Measurements from ENCODE around the gene CCDC12.

CCDC12 gene

DNA sequence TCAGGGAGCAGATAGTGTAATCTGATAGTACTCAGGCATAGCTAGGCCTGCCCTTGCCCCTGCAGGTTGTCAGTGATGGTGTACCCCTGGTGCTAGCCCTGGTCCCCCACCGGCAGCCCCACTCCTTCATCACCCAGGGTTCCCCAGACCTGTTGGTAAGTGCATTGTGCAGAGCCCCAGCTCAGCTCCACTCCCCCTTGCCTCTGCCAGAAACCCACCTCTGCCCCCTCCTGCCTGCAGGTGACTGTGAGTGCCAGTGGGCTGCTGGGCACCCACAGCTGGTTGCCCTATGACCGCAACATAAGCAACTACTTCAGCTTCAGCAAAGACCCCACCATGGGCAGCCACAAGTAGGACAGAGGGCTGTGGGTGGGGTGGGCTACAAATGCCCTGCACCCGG, 30.5 kb upstream of the CCDC12 start:
- DNase-seq = no peak

DNA sequence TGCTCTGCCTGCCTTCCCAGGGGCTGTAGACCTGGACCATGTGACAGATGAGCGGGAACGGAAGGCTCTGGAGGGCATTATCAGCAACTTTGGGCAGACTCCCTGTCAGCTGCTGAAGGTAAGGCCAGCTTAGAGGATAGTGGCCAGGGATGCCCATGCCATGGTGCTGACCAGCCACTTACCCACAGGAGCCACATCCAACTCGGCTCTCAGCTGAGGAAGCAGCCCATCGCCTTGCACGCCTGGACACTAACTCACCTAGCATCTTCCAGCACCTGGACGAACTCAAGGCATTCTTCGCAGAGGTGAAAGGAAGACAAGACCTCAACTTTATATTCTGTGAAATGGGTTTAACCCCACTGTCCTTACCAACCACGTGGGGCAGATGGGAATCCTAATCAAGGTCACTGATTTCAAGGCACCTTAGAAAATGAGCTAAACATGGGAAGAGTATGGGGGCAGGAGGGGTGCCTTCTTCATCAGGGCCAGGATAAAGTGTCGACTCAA, 29.7 kb upstream of the CCDC12 start:
- no peak for DNase-seq

DNA sequence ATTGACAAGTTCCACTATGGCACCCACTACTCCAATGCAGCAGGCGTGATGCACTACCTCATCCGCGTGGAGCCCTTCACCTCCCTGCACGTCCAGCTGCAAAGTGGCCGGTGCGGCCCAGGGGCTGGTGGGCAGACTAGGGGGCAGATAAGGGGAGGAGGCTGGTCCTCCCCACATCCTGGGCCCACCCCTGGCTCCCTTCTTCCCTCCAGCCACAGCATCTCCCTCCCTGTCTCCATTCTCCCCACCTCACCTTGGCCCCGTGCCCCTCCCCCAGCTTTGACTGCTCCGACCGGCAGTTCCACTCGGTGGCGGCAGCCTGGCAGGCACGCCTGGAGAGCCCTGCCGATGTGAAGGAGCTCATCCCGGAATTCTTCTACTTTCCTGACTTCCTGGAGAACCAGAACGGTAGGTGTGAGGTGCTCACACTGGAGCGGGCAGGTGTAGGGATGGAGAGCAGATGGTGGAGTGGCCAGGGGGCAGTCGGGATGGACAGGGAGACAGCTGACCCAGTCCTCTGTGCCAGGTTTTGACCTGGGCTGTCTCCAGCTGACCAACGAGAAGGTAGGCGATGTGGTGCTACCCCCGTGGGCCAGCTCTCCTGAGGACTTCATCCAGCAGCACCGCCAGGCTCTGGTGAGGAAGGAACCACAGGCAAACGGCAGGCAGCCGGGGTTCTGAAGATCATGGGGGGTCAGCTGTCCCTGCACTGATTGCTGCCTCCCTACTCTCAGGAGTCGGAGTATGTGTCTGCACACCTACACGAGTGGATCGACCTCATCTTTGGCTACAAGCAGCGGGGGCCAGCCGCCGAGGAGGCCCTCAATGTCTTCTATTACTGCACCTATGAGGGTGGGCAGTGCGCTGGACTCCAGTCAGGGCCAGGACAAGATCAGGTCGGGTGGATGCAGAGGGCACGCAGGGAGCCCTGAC, 28.9 kb upstream of the CCDC12 start:
- DNase-seq = no peak

GRCh38 chr3:47004369-47005211, 28.0 kb upstream of the CCDC12 start:
- no peak for DNase-seq

DNA sequence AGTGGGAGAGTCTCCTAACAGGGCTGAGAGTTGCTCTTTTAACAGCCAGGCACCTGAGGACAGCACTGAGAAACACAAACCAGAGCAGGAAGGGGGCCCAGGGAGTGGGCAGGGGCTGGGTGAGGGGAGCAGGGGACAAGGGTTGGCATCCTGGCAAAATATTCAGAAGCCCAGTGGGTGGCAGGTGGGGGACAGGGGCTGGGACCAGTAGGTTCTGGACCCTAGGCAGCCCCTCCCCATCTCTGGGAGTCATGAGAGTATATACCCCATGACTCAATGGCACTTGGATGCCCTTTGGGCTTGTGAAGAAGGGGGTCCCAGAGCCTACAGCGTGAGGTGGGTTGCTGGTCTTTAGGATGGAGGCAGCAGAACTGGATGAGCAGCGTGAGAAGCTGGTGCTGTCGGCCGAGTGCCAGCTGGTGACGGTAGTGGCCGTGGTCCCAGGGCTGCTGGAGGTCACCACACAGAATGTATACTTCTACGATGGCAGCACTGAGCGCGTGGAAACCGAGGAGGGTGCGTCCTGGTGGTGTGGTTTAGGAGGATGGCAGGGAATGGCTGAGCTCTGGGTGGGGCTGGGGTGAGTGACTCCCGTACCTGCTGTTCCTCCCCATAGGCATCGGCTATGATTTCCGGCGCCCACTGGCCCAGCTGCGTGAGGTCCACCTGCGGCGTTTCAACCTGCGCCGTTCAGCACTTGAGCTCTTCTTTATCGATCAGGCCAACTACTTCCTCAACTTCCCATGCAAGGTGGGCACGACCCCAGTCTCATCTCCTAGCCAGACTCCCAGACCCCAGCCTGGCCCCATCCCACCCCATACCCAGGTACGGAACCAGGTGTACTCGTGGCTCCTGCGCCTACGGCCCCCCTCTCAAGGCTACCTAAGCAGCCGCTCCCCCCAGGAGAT, 27.2 kb upstream of the CCDC12 start:
- no peak for DNase-seq

DNA sequence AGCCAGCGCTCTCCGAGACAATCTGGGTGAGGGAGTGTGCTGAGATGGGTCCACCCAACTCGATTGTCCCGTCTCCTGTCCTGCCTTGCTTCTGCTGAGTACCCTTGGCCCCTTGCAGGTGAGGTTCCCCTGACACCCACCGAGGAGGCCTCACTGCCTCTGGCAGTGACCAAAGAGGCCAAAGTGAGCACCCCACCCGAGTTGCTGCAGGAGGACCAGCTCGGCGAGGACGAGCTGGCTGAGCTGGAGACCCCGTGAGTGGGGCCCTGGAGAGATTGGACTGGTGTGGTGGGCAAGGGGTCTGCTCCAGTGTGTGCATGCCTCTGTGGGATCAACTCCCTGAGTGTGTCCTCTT, 26.5 kb upstream of the CCDC12 start:
- DNase-seq = no peak

DNA sequence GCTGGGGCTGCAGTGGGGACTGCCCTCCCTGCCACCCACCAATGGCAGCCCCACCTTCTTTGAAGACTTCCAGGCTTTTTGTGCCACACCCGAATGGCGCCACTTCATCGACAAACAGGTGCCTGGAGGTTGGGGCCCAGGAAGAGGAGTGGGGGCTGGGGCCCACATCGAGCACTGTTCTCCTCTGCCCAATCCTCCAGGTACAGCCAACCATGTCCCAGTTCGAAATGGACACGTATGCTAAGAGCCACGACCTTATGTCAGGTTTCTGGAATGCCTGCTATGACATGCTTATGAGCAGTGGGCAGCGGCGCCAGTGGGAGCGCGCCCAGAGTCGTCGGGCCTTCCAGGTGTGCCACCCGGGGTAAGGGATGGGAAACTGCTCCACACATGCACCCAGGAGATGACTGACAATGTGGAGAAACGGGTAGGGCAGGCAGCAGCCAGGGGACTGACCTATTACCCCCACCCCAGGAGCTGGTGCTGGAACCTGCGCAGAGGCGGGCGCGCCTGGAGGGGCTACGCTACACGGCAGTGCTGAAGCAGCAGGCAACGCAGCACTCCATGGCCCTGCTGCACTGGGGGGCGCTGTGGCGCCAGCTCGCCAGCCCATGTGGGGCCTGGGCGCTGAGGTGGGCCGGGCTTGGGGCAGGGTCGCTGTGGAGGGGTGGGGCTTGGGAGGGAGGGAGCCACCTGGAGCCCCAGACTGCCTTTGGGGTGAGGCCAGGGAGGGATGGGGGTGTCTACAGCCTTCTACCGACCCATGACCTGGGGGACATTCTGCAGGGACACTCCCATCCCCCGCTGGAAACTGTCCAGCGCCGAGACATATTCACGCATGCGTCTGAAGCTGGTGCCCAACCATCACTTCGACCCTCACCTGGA, 25.9 kb upstream of the CCDC12 start:
- DNase-seq = no peak

- DNase-seq = no peak
Measured at GRCh38 chr3:47001731-47002170, 25.2 kb upstream of the CCDC12 start.

- no peak for DNase-seq
Measured at GRCh38 chr3:47000922-47001730, 24.6 kb upstream of the CCDC12 start.

GRCh38 chr3:47000198-47000815, 23.8 kb upstream of the CCDC12 start:
- no peak for DNase-seq

DNA sequence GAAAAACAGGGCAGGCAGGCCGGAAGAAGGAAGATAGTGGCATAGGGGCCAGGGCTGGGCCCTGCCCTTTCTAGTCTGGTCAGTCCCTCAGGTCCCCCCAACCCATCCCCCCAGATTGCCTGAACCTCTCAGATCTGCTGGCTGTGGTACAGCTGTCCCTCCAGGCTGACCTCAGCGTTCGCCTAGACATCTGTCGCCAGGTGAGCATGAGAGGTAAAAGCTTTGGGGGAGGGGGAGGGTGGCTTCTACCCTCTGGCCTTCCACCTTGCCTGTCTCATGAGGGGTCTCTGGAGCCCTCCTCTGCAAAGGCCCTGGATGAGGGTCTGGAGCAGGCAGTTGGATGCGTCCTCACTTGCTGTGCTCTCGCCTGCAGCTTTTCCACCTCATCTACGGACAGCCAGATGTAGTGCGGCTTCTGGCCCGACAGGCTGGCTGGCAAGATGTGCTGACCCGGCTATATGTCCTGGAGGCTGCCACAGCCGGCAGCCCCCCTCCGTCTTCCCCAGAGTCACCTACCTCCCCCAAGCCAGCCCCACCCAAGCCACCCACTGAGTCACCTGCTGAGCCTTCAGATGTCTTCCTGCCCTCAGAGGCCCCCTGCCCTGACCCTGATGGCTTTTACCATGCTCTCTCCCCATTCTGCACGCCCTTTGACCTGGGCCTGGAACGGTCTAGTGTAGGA, 23.1 kb upstream of the CCDC12 start:
- DNase-seq = no peak

GRCh38 chr3:46998852-46999515, 22.4 kb upstream of the CCDC12 start:
- DNase-seq = no peak

DNA sequence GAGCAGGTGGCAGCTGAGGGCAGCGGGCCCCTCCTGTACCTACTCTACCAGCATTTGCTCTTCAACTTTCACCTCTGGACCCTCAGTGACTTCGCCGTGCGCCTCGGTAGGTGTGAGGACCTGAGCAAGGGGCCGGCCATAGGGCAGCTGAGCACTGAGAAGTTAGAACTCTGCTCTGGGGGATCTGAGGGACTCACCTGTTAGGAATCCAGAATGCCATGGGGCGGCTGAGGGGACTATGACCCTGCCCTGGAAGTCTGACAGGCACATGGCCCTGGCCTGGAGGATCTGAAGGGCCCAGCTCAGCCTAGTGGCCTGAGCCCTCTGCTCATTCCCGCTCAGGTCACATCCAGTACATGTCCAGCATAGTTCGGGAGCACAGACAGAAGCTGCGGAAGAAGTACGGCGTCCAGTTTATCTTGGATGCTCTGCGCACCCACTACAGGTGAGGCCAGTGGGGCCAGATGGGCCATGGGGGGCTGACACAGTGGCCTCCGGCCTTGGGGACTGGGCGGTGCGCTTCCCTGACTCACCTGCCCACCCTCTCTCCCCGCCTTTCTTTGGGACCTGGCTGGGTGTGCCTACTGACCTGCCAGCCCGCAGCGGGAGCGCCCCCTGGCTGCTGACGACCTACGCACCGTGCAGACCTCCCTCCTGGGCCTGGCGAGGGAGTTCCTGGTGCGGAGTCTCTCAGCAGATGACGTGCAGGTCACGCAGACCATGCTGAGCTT, 21.7 kb upstream of the CCDC12 start:
- no peak for DNase-seq

- DNase-seq = no peak
Measured at GRCh38 chr3:46997453-46998091, 21.0 kb upstream of the CCDC12 start.

- DNase-seq = no peak
Measured at GRCh38 chr3:46996689-46997452, 20.3 kb upstream of the CCDC12 start.

- DNase-seq = no peak
Measured at GRCh38 chr3:46995901-46996562, 19.5 kb upstream of the CCDC12 start.

Measured in NCI-H1105 treated with DMSO at 0.1 percent for 48 hours (cell line).